Suppressor macrophage treated with lipopolysaccharide for 1 hour (primary cell): ENCODE results near the gene CETP.
A peak's percentile ranks its signal among the peaks of the same experiment; 100 is the strongest.
"Not testable (repeated sequence)": the region's sequence is repeated elsewhere in the genome, so short reads cannot be mapped to it uniquely, and the experiment has no call there.

Experiments used
- DNase-seq, 3 donors: peaks; one replicate each; pipeline ENCODE4 v3.0.0-alpha.2; 2020 to 2022

Gene CETP

GRCh38 chr16:56999409-57000270 lies 37.9 kb downstream of the CETP start:
- peak; percentile 26 to 74 (median 71) for DNase-seq

GRCh38 chr16:57000271-57001025 lies 38.7 kb downstream of the CETP start:
- DNase-seq = peak; percentile 60 to 85 (median 76)

GRCh38 chr16:57001026-57001679 lies 39.4 kb downstream of the CETP start:
- no peak for DNase-seq

- DNase-seq = no peak
Measured at GRCh38 chr16:57003439-57004386, 42.0 kb downstream of the CETP start.

GRCh38 chr16:57004387-57005250 lies 42.9 kb downstream of the CETP start:
- DNase-seq = no peak

- DNase-seq = not testable (repeated sequence)
Measured at GRCh38 chr16:57005597-57005996, 43.8 kb downstream of the CETP start.

- no peak for DNase-seq
Measured at GRCh38 chr16:57007050-57007449, 45.3 kb downstream of the CETP start.

GRCh38 chr16:57007530-57007929 lies 45.8 kb downstream of the CETP start:
- no peak for DNase-seq

- no peak for DNase-seq
Measured at GRCh38 chr16:57008440-57008839, 46.7 kb downstream of the CETP start.

GRCh38 chr16:57009643-57010170 lies 48.0 kb downstream of the CETP start:
- DNase-seq = no peak

- no peak for DNase-seq
Measured at GRCh38 chr16:57012353-57012752, 50.6 kb downstream of the CETP start.

- DNase-seq = no peak
Measured at GRCh38 chr16:57013229-57013628, 51.5 kb downstream of the CETP start.

- DNase-seq = peak; percentile 55 to 63 (median 63)
Measured at GRCh38 chr16:57013902-57014301, 52.2 kb downstream of the CETP start.

GRCh38 chr16:57016301-57016700 lies 54.6 kb downstream of the CETP start:
- no peak for DNase-seq

GRCh38 chr16:57016831-57017230 lies 55.1 kb downstream of the CETP start:
- DNase-seq = no peak

GRCh38 chr16:57017251-57017650 lies 55.5 kb downstream of the CETP start:
- peak in 1 of 3 donors; percentile 29 for DNase-seq

- DNase-seq = no peak
Measured at GRCh38 chr16:57019746-57020145, 58.0 kb downstream of the CETP start.

GRCh38 chr16:57020651-57021050 lies 58.9 kb downstream of the CETP start:
- DNase-seq = no peak

- DNase-seq = no peak
Measured at GRCh38 chr16:57021757-57022156, 60.0 kb downstream of the CETP start.

GRCh38 chr16:57022445-57022844 lies 60.7 kb downstream of the CETP start:
- DNase-seq = no peak
